IgD-negative memory B cell (primary cell): ENCODE measurements around the gene DESI1. TPM values are rescaled to one million over a fixed set of nuclear protein-coding genes. Genes with fewer than 3 reads are reported as not detected.

Source experiments
- polyA plus RNA-seq: library from polyadenylated mRNA; unstranded; fragments of 300-500 nt; fragmentation: Illumina TruSeq; gene quantifications from one replicate; pipeline ENCODE4 v1.2.3, GENCODE V29; 2021

Gene DESI1
- polyA plus RNA-seq, 1 donor from 2014 or later: 12.5 TPM

Other genes starting within 250 kb of the DESI1 start
- gene TEF, start 239.1 kb downstream of the DESI1 start, polyA plus RNA-seq: 2.9 TPM
- 52.2 TPM for gene TOB2, start 174.2 kb downstream of the DESI1 start, polyA plus RNA-seq
- 23.8 TPM for gene PHF5A, start 152.4 kb downstream of the DESI1 start, polyA plus RNA-seq
- gene ACO2, start 151.9 kb downstream of the DESI1 start, polyA plus RNA-seq: 132 TPM
- 15.9 TPM for gene POLR3H, start 76.6 kb downstream of the DESI1 start, polyA plus RNA-seq
- gene CSDC2, start 60.0 kb downstream of the DESI1 start, polyA plus RNA-seq: not detected
- 21.8 TPM for gene PMM1, start 31.2 kb downstream of the DESI1 start, polyA plus RNA-seq
- 377 TPM for gene XRCC6, start 252 bp upstream of the DESI1 start, polyA plus RNA-seq
- gene SNU13, start 67.8 kb upstream of the DESI1 start, polyA plus RNA-seq: 316 TPM
- 105 TPM for gene MEI1, start 78.5 kb upstream of the DESI1 start, polyA plus RNA-seq
- 6.1 TPM for gene CCDC134, start 179.6 kb upstream of the DESI1 start, polyA plus RNA-seq
- 59.8 TPM for gene SREBF2, start 212.1 kb upstream of the DESI1 start, polyA plus RNA-seq